PFSK-1 (cell line): ENCODE results near the gene PCIF1.

Experiments
- FOXP2 ChIP-seq: optimal IDR thresholded peaks from 2 replicates; pipeline ENCODE3; 2011; ENCODE audit warnings: borderline replicate concordance, control low read depth, inconsistent platforms; ENCODE audit not compliant: insufficient read depth; ENCODE audit errors: extremely low read length, extremely low read depth
- POLR2AphosphoS5 ChIP-seq: IDR thresholded peaks from 2 replicates; pipeline ENCODE4 v1.6.1; 2012; ENCODE audit warnings: low read depth, mild to moderate bottlenecking, control low read depth, low read length, moderate library complexity
- TAF1 ChIP-seq: IDR thresholded peaks from 2 replicates; pipeline ENCODE4 v1.6.1; 2012; ENCODE audit warnings: low read length, control low read depth, borderline replicate concordance; ENCODE audit not compliant: insufficient read depth

- TF ChIP-seq FOXP2 (peak; percentile 87), TAF1 (peak; percentile 98), POLR2AphosphoS5 (peak; percentile 82)
These were observed at the start of gene PCIF1 for GRCh38 chr20:45934586-45935415.
